Upper lobe of right lung (tissue), 1 donor: ENCODE measurements around the gene MBLAC2. TPM values are rescaled to one million over a fixed set of nuclear protein-coding genes. Genes with fewer than 3 reads are reported as not detected.

ENCODE experiments used
- ATAC-seq: fragments of 200-7000 bp; cut with Tn5 transposase; one replicate; pipeline ENCODE4 v1.9.1; 2020; ENCODE audit warnings: mild to moderate bottlenecking, moderate library complexity
- DNase-seq: peaks from one replicate; pipeline ENCODE4 v3.0.0-alpha.2; 2020
- H3K27ac ChIP-seq: fragments of 200-600 bp; one replicate; pipeline ENCODE4 v1.8.0; 2022
- H3K27me3 ChIP-seq: fragments of 200-600 bp; one replicate; pipeline ENCODE4 v1.8.0; 2022; ENCODE audit warnings: mild to moderate bottlenecking
- H3K36me3 ChIP-seq: fragments of 200-600 bp; one replicate; pipeline ENCODE4 v1.8.0; 2022
- H3K4me1 ChIP-seq: fragments of 200-600 bp; one replicate; pipeline ENCODE4 v1.8.0; 2022
- H3K4me3 ChIP-seq: fragments of 200-600 bp; one replicate; pipeline ENCODE4 v1.8.0; 2022; ENCODE audit warnings: mild to moderate bottlenecking
- H3K9me3 ChIP-seq: fragments of 200-600 bp; one replicate; pipeline ENCODE4 v1.8.0; 2022
- CTCF ChIP-seq: fragments of 200-600 bp; IDR thresholded peaks from one replicate; pipeline ENCODE4 v1.8.0; 2022; ENCODE audit warnings: antibody characterized with exemption
- intact Hi-C: fragments of 100-400 bp; cut with DNase I; formaldehyde crosslinking; loops from one replicate; pipeline ENCODE4 v1.11.0; 2022
- total RNA-seq: library from RNA; stranded (reverse); fragmentation: NEBNext Ultra II Directional; extraction: Animal tissue kit (Norgen Biotek cat#: 25700); gene quantifications from one replicate; pipeline ENCODE4 v1.2.1, GENCODE V29; 2021
- donor health status: DM: no; HTN: yes; CAD: no; lungs with severe emphysema.

The MBLAC2 gene
- total RNA-seq, 1 donor from 2014 or later, result 4.5 TPM

GRCh38 chr5:90408571-90409317 is 65.8 kb downstream of the MBLAC2 start:
- Histone ChIP-seq H3K4me1 (peaks cover 8% of the 10 kb centered on the region), H3K27me3 (no peaks in the 10 kb centered on the region), H3K36me3 (no peaks in the 10 kb centered on the region), H3K27ac (peak overlapping the region; percentile 96), H3K9me3 (no peaks in the 10 kb centered on the region), H3K4me3 (peak overlapping the region; percentile 87)
- no peak for TF ChIP-seq CTCF
- DNase-seq (no peak), ATAC-seq (no peak)
- intact Hi-C loops, result no loop called here

Other genes starting within 250 kb of the MBLAC2 start
- gene CETN3, start 65.0 kb downstream of the MBLAC2 start, total RNA-seq, result 20.6 TPM
- 0.93 TPM for gene POLR3G, start 93 bp upstream of the MBLAC2 start, total RNA-seq
- 21.0 TPM for gene LYSMD3, start 54.8 kb upstream of the MBLAC2 start, total RNA-seq
- 47.1 TPM for gene ADGRV1, start 84.0 kb upstream of the MBLAC2 start, total RNA-seq